Measurements from ENCODE around the gene GORASP2.
A peak's percentile ranks its signal among the peaks of the same experiment; 100 is the strongest.

The GORASP2 gene

DNA sequence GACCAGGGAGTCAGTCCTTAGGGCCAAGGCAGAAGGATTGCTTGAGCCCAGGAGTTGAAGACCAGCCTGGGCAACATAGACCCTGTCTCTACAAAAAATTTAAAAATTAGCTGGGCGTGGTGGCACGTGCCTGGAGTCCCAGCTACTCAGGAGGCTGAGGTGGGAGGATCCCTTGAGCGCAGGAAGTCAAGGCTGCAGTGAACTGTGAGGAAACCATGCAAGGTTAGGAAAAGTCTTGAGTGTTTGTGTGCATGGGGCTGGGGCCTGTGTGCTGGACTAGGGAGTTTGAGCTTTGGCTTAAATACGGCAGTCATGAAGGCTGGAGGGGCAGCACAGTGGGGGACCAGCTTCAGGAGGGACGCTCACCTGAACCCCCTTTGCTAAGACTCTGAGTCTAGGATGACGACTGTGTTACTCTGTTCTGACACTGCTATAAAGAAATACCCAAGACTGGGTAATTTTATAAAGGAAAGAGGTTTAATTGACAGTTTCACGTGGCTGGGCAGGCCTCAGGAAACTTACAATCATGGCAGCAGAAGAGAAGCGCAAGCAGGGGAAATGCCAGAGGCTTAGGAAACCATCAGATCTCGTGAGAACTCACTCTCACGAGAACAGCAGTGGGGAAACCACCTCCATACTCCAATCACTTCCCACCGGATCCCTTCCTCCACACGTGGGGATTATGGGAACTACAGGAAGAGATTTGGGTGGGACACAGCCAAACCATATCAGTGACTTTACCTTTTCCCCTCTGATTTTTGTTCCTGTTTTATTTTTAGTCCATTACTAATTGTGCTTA, 39.4 kb downstream of the GORASP2 start:
- DNase-seq, result no peak

DNA sequence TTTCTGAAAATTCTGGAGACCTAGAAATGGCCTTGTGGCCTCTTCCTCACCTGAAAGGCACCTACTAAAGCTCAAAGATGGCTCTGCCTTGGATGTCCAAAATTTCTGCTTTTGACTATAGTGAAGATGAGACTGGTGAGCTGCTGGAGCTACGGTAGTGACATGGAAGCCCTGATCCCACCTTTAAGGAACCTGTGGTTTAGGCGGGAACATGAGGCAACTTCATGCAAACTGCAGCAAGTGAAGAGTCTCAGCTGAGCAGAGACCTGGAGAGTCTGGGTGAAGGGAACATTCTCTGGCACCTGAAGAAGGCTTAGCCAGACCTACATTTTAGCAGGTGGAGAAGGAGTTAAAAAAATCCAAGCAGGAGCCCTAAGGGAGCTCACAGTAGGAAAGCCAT, 40.0 kb downstream of the GORASP2 start:
- DNase-seq, result no peak

DNA sequence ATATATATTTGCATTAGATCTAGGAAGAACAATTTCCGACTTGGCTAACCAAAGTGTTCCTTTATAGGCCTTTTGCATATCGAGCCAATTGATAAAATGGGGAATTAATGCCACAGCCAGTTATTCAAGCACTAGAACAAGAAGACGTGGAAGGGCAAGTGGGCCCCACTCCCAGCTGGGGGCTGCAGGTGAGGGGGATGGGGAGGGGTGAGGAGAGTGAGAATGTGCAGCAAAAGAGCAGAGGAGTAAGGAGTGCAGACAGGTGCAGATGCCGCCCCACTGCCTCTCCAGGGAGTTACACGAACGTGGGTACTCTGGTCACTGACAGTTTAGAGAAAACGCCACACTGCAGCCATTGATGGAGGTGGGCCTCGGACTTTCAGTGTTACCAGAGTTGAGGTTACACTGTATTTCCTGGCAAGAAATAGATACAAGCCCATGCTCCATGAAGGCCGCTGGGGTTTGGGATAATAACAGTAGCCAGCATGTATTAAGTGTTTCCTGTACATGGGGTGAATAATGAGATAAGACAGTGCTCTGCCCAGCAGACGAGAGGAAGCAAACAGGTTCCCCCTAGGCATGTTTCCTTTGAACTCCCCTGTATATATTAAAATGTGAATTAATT, 40.9 kb downstream of the GORASP2 start:
- DNase-seq, result no peak

DNA sequence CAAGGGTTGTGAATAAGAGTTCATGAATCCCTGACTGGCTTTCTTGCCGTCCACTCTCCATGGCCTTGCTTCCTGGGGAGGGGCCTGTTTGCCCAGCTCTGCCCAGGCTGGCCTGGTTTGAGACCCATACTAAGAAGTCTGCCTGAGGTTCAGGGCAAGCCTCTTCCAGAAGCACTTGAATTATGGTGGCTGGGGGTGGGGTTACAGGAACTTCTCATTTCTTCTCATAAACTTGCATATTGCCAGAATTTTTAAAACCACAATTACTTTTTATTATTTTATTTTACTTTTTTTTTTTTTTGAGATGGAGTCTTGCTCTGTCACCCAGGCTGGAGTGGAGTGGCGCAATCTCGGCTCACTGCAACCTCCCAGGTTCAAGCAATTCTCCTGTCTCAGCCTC, 42.0 kb downstream of the GORASP2 start:
- no peak for DNase-seq

DNA sequence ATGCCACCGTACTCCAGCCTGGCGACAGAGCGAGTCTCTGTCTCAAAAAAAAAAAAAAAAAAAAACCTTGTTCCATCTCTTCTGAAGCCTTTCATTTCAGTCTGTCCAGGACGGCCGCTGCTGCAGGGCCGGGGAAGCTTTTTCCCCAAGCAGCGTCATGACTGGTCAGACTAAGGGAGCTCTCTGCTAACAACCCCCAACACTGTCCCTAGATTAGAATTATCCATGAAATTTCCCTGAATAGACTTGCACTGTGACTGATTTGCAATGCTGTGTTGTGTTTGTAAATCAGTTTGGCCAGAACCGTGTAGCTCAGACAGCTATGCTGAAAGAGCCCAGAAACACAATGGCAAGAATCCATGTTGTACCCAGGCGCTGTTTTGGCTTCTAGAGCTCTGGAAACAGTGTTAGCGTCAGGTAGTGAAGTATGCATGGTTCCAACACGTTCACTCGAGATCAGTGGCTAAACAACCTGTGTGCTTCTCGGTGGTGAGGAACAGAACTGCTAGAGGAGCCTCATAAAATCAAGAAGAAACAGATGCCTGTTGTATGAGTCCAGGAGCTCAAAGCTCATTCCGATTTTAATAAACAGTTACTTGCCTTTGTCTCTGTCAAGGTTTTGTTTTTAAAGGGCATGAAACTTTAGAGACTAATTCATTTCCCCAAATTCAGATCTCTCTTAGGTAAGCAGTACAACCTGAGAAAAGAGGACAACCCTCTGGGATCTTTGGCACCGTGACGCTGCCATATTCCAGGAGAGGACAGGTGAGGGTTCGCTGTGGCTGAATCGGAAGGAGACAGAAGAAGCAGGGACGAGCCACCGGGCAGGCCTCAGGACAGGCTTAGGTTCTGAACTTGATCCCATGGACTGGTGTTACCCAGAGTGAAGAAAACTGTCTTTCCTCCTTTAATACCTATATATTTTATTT, 43.5 kb downstream of the GORASP2 start:
- no peak for DNase-seq

DNA sequence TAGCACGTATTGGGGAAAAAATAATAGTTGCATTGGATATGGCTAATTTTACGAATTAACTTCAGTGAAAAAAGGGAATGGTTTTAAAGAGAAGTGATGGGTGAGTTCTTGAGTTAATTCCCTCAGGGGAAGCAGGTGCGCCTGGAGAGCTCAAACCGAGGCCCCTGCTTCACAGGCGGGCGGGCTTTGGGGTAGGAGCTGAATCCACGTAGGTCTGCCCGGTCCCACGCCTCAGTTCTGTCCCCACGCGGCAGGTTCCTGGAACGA, 44.1 kb downstream of the GORASP2 start:
- no peak for DNase-seq

DNA sequence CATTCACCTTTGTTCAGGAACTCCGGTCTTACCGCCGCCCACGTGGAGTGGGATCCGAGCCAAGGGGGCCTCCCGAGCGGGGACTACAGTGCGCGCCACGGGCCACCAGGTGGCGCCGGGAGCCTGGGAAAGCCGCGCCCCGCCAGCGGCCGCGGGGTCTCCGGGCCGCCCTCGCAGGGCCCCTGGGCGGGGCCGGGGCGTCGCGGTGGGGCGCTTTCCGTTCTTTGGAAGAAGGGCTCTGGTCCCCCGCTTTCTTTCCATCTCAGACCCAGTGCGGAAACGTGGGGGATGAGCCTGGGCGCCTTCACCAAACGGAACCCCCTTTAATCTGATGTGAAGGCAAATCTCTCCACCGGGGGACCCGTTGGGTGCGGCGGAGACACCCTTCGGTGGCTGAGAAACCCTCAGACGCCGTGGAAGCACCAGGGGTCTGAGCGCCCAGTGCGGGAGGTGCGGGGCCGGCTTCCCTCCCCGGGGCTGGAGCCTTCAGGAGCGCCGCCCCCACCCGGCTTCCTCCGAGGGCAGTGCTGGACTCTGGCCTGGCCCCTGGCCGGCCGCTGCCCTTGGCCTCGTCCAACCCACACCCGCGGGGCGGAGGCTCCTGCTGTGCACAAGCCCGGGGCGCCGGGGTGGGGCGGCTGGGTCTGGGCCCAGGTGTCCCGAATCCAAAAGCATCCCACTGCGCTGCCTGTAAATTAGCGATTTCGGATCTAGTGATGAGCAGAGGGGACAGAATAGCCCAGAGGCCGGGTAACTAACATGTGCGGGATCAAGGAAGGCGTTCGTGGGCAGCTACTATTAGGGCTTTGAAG, 44.6 kb downstream of the GORASP2 start:
- DNase-seq, result peak; percentile 86

DNA sequence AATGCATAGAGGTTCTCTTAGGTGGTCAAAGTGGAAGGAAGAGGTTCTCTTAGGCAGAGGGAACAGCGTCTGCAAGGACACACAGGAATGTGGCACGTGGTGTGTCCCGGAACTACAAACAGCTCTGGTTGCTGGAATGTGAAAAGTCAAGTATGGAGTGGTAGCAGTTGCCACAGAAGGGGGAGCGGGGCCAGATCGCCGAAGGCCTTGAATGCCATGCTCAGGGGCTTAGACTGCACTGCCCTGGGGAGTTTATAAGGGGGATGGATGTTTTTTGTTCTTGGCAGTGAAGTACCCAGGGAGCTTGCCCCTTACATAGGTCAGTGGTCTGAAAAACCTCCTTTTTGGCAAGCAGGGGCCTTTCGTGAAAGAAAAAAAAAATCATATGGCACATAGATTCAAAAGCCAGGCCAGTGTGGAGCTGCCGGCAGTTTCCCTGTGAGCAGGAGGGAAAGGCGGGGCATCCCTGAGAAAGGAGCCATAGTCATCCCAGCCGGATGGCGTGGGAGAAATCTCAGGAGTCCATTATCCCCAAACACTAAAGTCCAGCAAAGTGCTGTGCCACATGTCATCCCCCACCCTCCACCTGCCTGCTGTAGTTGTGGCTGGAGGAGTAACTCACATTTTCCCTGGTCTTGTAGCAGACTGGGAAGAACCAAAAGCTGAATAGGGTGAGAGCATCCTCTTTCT, 45.4 kb downstream of the GORASP2 start:
- no peak for DNase-seq

DNA sequence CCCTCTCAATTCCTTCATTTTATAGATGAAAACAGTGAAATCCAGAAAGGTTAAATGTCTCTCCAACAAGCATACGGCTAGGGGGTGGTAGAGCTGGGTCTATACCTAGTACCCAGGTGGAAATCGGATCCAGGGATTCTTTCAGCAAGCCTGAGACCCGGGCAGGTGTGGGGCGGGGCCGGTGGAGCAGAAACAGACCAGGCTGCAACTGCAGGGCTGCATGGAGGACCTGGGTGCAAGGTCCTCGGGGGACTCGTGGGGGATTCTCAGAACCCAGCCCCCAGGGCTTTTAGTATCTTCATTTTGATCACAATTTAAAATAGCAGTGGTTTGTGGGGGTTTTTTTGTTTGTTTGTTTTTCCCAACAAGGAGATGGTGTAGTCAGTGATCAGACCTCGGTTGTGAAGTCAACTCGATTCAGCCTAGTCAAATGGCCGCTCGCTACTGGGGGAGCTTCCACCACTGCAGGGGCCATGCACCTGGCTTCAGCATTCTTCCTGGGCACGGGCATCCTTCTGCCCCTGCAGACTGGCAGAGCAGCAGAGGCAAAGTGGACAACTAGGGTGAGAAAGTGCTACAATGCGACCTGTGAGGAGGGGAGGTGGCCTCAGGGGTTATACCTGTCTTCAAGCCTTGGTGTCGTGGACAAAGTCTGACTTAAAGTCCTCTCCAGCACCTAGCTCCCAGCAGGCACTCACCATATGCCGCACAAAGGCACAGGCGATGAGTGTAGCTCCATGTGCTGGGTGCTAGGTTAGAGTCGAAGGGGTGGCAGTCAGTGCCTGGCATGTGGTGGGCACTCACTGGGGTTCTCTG, 46.3 kb downstream of the GORASP2 start:
- DNase-seq, result no peak

DNA sequence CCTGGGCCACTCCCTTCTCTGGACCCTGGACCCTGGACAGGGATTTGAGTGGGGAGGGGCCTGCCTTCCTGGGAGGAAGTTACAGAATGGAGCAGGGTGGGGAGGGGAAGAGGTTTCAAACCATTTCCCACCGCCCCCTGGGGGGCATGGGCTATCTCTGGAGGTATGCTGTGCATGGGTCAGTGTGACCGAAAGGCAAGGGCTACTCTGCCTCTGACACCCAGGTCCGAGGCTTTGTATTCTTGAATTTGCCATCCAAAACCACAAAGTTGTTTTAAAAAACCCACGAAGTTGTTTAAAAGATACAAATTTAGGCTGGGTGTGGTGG, 46.9 kb downstream of the GORASP2 start:
- DNase-seq, result no peak

DNA sequence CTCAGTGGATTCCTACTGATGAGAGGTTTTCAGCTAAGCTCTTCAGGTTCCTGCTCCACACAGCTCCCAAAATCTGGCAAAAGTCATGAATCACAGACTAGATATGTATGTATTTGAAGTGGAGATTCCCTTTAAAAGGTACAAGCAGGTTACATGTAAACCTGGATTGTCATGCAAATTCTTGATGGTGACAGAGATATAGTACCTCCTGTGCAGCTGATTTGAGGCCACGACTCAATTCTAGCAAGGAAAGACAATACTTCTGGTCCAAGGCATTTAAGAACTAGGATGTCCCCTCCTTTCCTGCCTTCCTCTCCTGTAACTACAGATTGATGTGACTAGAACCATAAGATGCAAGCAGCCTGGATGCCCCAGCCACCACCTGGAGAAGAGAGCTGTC, 55.0 kb downstream of the GORASP2 start:
- no peak for DNase-seq

DNA sequence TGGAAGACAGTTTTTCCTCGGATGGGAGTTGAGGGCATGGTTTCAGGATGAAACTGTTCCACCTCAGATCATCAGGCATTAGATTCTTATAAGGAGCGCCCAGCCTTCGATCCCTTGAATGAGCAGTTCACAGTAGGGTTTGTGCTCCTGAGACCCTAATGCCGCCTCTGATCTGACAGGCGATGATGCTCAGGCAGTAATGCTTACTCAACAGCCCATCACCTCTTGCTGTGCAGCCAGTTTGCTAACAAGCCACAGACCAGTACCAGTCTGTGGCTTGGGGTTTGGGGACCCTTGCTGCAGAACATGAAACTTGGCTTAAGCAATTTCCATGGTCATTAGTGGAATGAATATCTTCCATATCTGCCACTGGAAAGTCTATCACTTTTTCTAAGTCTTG, 56.4 kb downstream of the GORASP2 start:
- DNase-seq, result no peak

DNA sequence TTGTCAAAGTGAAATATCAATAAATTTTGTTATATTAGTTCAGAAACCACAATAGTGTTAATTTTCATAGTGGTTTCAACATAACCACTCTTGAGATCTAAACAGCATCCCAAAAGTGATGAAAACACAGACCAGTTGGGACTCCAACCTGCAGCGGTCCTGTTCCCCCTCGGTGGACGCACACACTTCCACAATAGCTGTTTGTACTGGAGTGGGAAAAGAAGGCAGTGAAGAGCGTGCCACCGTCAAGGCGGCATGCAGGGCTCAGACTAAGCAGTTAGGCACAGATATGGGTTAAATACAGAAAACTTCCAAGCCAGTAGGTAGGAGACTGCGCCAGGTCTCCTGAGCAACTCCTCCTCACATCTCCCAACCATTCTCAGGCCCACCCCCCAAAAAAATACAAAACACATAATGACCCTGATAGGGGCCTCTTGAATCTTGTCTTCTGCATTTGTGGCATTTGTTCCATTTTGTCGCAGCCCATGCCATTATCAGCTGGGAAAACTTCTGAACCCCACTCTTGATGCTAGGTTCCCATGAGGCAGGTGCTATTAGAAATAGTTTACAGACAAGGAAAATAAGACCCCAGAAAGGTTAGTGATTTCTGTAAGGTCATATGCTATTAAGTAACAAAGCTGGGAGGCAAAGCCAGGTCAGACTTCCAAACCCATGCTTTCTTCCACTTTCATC, 57.7 kb downstream of the GORASP2 start:
- DNase-seq, result no peak

DNA sequence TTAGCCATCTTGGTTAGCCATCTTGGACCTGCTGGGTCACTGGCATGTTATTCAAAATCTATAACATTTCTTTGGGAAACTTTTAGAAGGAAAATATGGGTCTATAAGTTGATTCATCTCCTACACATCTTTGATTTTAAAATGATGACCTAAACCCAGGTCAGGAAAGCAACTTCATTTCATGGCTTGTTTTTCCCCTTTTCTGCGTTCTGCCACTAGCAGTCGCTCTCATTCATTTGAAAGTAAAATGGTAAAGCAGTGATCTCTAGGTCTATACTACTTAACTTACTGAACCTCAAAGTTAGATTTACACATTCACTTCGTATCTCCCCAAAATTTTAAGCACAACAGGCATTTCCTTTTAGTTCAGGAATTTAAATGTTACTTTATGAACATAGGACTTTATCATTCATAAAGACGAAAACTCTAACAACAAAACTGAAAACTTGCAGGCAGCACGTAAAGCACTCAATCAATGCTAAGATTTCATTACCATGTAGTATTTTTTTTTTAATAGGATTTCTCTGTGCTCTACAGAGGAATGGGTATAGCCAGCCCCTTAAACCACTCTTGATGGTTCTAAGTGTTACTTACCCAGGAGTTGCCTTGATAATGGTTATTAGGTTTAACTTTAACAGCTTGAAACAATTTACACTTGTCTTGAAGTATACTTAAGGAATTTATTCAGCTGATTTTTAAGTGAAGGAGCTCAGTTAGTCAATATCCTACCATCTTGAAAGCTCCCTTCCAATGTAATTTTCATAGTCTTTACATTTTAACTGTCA, 62.5 kb downstream of the GORASP2 start:
- DNase-seq, result no peak

DNA sequence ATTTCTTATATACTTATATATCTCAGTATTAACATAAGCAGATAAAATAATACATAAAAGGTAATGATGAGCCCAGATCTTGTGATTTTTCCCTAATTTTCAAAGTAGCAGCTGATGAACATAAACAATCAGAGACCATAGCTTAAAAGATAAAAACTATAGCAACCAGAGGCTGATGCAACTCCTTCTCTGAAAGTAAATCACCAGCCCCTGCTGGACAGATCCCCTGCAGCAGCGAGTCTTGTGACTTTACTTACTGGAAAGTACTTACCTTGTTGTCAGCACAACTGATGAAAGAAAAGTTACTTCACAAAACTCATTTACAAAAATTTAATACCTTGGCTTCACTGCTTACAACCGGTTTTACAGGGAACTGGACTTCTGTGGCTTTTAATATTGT, 67.3 kb downstream of the GORASP2 start:
- no peak for DNase-seq

DNA sequence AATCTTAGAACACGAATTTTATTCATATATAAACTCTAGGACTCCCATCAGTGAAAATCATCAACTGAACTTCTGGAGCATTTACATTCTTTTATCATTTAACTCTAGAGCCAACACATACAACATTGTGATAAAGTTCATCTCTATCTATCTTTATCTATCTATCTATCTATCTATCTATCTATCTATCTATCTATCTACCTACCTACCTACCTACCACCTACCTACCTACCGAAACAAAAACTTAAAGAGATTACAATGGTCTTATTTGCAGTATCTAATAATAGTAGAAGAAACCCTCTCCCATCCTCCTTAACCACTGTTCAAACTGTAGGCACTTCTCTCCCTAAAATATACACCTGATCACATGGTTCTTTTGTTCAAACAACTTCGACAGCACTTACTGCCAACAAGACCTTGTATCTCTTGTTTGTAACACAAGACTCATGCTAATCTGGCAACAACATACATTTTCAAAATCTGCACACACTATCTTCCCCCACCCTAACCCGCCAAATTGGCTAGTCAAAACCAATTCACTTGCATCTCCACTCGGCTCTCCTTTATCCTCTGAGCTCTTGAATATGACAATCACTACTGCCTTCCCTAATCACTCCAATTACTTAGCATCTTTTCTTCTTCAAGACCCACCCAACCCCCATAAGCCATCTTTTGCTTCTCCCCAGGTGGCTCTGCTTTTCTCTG, 69.0 kb downstream of the GORASP2 start:
- no peak for DNase-seq

DNA sequence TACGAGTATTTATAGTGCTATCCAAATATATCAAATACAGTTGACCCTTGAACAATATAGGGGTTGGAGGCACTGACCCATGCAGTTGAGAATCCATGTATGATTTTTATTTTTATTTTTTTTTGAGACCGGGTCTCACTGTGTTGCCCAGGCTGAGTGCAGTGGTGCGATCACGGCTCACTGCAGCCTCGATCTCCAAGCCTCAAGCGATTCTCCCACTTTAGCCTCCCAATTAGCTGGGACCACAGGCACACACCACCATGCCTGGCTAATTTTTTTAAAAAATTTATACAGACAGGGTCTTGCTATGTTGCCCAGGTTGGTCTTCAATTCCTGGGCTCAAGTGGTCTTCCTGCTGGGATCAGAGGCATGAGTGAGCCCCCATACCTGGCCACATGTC, 70.6 kb downstream of the GORASP2 start:
- no peak for DNase-seq

DNA sequence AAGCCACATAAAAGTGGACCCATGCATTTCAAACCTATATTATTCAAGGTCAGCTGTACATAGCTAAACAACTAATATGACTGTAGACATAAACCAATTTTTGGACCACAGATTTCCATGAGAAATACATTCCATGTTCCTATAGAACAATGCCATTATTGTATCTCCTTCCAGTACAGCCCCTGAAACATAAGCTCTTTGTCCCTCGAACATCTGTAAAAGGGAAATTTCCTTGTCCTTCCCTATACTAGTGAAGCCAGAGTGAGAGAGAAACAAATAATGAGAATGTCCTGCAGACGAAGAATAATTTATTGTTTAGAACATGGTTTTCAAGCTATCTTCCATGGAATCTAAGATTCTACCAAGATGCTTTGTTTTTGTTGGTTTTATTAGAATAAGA, 75.3 kb downstream of the GORASP2 start:
- DNase-seq, result no peak

DNA sequence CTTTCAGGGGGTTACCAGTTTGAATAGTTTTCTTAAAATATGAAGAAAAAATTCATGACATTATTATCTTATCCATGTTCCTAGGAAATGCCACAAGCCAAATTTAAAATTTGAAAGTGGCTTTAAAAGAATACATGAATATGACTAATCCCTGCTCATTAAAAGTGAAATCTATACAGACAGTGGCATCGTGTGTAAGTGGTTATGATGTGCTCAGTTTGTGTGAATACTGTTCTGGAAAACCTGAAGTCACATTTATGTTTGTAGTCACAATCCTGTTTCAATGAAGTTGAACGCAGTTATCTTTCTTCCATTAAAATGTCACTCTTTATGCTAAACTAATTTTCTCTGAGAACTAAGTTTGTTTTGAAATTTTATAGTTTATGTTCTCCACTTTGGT, 75.8 kb downstream of the GORASP2 start:
- DNase-seq, result no peak
